ENCODE results near the gene KNL1. TPM values are rescaled to one million over a fixed set of nuclear protein-coding genes. Genes with fewer than 3 reads are reported as not detected.

Gene KNL1
- total and polyA plus RNA-seq, 10 of the 15 experiments (the other 5 are each of a cell fraction or from before 2014, with no cell fraction given): 10.9 to 55.5 (median 28.4) TPM

DNA sequence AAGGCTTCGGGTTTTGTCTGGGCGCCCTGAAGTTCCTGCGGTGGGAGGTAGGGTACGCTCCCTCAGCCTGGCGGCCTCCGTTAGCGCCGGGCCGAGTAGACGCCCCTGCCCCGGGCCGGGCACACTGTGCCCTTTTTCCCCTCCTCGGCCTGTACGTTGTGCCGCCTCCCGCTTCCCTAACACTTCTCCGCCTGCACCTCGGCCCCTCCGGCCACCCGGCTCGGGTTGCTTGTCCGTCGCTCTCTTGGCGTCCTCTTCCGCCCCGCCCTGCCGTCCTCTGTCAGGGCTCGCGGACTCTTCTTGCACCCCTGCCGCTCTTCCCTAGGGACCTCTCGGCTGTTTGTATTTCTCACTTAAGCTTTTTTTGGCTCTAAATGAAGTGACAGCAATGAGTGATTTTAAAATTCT is 384 bp downstream of the KNL1 start (continued):
- TF ChIP-seq, protein P1, sequence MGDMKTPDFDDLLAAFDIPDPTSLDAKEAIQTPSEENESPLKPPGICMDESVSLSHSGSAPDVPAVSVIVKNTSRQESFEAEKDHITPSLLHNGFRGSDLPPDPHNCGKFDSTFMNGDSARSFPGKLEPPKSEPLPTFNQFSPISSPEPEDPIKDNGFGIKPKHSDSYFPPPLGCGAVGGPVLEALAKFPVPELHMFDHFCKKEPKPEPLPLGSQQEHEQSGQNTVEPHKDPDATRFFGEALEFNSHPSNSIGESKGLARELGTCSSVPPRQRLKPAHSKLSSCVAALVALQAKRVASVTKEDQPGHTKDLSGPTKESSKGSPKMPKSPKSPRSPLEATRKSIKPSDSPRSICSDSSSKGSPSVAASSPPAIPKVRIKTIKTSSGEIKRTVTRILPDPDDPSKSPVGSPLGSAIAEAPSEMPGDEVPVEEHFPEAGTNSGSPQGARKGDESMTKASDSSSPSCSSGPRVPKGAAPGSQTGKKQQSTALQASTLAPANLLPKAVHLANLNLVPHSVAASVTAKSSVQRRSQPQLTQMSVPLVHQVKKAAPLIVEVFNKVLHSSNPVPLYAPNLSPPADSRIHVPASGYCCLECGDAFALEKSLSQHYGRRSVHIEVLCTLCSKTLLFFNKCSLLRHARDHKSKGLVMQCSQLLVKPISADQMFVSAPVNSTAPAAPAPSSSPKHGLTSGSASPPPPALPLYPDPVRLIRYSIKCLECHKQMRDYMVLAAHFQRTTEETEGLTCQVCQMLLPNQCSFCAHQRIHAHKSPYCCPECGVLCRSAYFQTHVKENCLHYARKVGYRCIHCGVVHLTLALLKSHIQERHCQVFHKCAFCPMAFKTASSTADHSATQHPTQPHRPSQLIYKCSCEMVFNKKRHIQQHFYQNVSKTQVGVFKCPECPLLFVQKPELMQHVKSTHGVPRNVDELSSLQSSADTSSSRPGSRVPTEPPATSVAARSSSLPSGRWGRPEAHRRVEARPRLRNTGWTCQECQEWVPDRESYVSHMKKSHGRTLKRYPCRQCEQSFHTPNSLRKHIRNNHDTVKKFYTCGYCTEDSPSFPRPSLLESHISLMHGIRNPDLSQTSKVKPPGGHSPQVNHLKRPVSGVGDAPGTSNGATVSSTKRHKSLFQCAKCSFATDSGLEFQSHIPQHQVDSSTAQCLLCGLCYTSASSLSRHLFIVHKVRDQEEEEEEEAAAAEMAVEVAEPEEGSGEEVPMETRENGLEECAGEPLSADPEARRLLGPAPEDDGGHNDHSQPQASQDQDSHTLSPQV (IDR thresholded peaks at IDR 0.05): no peak
- TF ChIP-seq CHD2 (IDR thresholded peaks at IDR 0.05; ENCODE audit: borderline replicate concordance, low read depth, low read length) (peak; percentile 47; the same call in 1 of the 2 replicates), ZNF24 (IDR thresholded peaks at IDR 0.05) (no peak), KDM1A (IDR thresholded peaks at IDR 0.05; ENCODE audit: borderline replicate concordance) (no peak), ETV6 (conservative IDR thresholded peaks at IDR 0.05 in 1 of 2, IDR thresholded peaks at IDR 0.05 in 1 of 2; ENCODE audit: borderline replicate concordance in 1 of 2, low read depth in 1 of 2) (no peak), CEBPB (IDR thresholded peaks at IDR 0.05; ENCODE audit: borderline replicate concordance in 1 of 2, low read depth in 2 of 2, low read length in 2 of 2) (no peak), POLR2A (IDR thresholded peaks at IDR 0.05; ENCODE audit: low read depth, low read length) (no peak), NFYA (IDR thresholded peaks at IDR 0.05; ENCODE audit: borderline replicate concordance, low read depth, low read length) (no peak), SREBF2 (IDR thresholded peaks at IDR 0.05; ENCODE audit: low read length) (no peak), NFIC (IDR thresholded peaks at IDR 0.05; ENCODE audit: low read depth, low read length) (no peak), GABPA (IDR thresholded peaks at IDR 0.05; ENCODE audit: low read depth) (peak; percentile 14; the same call in 1 of the 2 replicates), POLR2AphosphoS2 (IDR thresholded peaks at IDR 0.05; ENCODE audit: low read depth, low read length) (0 out of 2 replicates have a peak, but pooled peaks have one; percentile 27), BRCA1 (IDR thresholded peaks at IDR 0.05; ENCODE audit: low read depth, low read length) (0 out of 2 replicates have a peak, but pooled peaks have one; percentile 18), SMC3 (IDR thresholded peaks at IDR 0.05; ENCODE audit: borderline replicate concordance, low read length) (no peak), TAF1 (IDR thresholded peaks at IDR 0.05; ENCODE audit: borderline replicate concordance, low read depth, low read length) (no peak), WRNIP1 (IDR thresholded peaks at IDR 0.05; ENCODE audit: borderline replicate concordance, low read depth, low read length) (no peak), ZNF207 (IDR thresholded peaks at IDR 0.05; ENCODE audit: borderline replicate concordance) (no peak), POU2F2 (IDR thresholded peaks at IDR 0.05; ENCODE audit: borderline replicate concordance, low read depth, low read length) (0 out of 3 replicates have a peak, but pooled peaks have one; percentile 1)
- TF ChIP-seq, protein P2, sequence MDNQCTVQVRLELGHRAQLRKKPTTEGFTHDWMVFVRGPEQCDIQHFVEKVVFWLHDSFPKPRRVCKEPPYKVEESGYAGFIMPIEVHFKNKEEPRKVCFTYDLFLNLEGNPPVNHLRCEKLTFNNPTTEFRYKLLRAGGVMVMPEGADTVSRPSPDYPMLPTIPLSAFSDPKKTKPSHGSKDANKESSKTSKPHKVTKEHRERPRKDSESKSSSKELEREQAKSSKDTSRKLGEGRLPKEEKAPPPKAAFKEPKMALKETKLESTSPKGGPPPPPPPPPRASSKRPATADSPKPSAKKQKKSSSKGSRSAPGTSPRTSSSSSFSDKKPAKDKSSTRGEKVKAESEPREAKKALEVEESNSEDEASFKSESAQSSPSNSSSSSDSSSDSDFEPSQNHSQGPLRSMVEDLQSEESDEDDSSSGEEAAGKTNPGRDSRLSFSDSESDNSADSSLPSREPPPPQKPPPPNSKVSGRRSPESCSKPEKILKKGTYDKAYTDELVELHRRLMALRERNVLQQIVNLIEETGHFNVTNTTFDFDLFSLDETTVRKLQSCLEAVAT (IDR thresholded peaks at IDR 0.05): no peak
- TF ChIP-seq, protein P3, sequence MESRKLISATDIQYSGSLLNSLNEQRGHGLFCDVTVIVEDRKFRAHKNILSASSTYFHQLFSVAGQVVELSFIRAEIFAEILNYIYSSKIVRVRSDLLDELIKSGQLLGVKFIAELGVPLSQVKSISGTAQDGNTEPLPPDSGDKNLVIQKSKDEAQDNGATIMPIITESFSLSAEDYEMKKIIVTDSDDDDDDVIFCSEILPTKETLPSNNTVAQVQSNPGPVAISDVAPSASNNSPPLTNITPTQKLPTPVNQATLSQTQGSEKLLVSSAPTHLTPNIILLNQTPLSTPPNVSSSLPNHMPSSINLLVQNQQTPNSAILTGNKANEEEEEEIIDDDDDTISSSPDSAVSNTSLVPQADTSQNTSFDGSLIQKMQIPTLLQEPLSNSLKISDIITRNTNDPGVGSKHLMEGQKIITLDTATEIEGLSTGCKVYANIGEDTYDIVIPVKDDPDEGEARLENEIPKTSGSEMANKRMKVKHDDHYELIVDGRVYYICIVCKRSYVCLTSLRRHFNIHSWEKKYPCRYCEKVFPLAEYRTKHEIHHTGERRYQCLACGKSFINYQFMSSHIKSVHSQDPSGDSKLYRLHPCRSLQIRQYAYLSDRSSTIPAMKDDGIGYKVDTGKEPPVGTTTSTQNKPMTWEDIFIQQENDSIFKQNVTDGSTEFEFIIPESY (IDR thresholded peaks at IDR 0.05): no peak
- TF ChIP-seq, protein P4, sequence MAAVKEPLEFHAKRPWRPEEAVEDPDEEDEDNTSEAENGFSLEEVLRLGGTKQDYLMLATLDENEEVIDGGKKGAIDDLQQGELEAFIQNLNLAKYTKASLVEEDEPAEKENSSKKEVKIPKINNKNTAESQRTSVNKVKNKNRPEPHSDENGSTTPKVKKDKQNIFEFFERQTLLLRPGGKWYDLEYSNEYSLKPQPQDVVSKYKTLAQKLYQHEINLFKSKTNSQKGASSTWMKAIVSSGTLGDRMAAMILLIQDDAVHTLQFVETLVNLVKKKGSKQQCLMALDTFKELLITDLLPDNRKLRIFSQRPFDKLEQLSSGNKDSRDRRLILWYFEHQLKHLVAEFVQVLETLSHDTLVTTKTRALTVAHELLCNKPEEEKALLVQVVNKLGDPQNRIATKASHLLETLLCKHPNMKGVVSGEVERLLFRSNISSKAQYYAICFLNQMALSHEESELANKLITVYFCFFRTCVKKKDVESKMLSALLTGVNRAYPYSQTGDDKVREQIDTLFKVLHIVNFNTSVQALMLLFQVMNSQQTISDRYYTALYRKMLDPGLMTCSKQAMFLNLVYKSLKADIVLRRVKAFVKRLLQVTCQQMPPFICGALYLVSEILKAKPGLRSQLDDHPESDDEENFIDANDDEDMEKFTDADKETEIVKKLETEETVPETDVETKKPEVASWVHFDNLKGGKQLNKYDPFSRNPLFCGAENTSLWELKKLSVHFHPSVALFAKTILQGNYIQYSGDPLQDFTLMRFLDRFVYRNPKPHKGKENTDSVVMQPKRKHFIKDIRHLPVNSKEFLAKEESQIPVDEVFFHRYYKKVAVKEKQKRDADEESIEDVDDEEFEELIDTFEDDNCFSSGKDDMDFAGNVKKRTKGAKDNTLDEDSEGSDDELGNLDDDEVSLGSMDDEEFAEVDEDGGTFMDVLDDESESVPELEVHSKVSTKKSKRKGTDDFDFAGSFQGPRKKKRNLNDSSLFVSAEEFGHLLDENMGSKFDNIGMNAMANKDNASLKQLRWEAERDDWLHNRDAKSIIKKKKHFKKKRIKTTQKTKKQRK (IDR thresholded peaks at IDR 0.05; ENCODE audit: low read depth, low read length): no peak

Measured in GM12878 (cell line).